K562 (cell line): ENCODE results near the gene PARD6B. TPM values are rescaled to one million over a fixed set of nuclear protein-coding genes. Genes with fewer than 3 reads are reported as not detected.

Experiments used
- ADNP ChIP-seq: fragments of 200-800 bp; sonication (Bioruptor generic); IDR thresholded peaks from 2 replicates; pipeline ENCODE4 v1.6.1; 2016; ENCODE audit warnings: missing genetic modification characterization, missing compliant biosample characterization
- FOXK2 ChIP-seq, 2 experiments: fragments of 450-650 bp; IDR thresholded peaks in 1 of 2; conservative IDR thresholded peaks in 1 of 2; 2 replicates each; pipeline ENCODE4 v1.6.1; 2016; ENCODE audit warnings: low read depth in 2 of 2, mild to moderate bottlenecking in 1 of 2
- JUND ChIP-seq, 2 experiments: IDR thresholded peaks; 2 replicates in 1 of 2; 3 replicates in 1 of 2; pipeline ENCODE4 v1.6.1; 2011; ENCODE audit warnings: borderline replicate concordance in 2 of 2, low read depth in 2 of 2, low read length in 2 of 2, improper control_type of control experiment in 1 of 2, missing biosample characterization in 1 of 2, missing genetic modification characterization in 1 of 2, missing genetic modification reagents in 1 of 2
- POLR2G ChIP-seq: fragments of 200-400 bp; formaldehyde crosslinking; IDR thresholded peaks from 2 replicates; pipeline ENCODE4 v1.6.1; 2017; ENCODE audit warnings: low read depth, mild to moderate bottlenecking, antibody characterized with exemption, low read length, moderate library complexity
- REST ChIP-seq, 2 experiments: fragments of 450-650 bp; formaldehyde crosslinking in 1 of 2; IDR thresholded peaks; 2 replicates each; pipeline versions ENCODE4 v1.4.0 to v1.6.1; 2014 to 2020; ENCODE audit warnings: mild to moderate bottlenecking in 2 of 2, borderline replicate concordance in 1 of 2, low read depth in 1 of 2
- SRF ChIP-seq, 2 experiments: fragments of 250-450, 450-650 bp in 1 of 2; sonication (Bioruptor Pico) in 1 of 2; sonication (generic) in 1 of 2; formaldehyde crosslinking; IDR thresholded peaks; 2 replicates each; pipeline versions ENCODE4 v1.5.0 to v1.5.1; 2020 to 2022; ENCODE audit warnings: mild to moderate bottlenecking in 1 of 2, missing genetic modification reagents in 1 of 2
- TCF3 ChIP-seq: sonication (generic); formaldehyde crosslinking; IDR thresholded peaks from 2 replicates; pipeline ENCODE4 v1.4.0; 2020; ENCODE audit warnings: mild to moderate bottlenecking, missing genetic modification reagents
- ZEB2 ChIP-seq: fragments of 450-650 bp; IDR thresholded peaks from 2 replicates; pipeline ENCODE4 v1.6.1; 2016
- ZKSCAN8 ChIP-seq: fragments of 200-800 bp; sonication (Bioruptor generic); IDR thresholded peaks from 2 replicates; pipeline ENCODE4 v1.6.1; 2016; ENCODE audit warnings: missing genetic modification characterization, missing compliant biosample characterization
- ZNF431 ChIP-seq: sonication (generic); formaldehyde crosslinking; IDR thresholded peaks from 2 replicates; pipeline ENCODE4 v1.8.0; 2022; ENCODE audit warnings: mild to moderate bottlenecking, missing genetic modification reagents
- ZNF668 ChIP-seq: fragments of 250-450 bp; sonication (Bioruptor Pico); IDR thresholded peaks from 2 replicates; pipeline ENCODE4 v1.8.0; 2022; ENCODE audit warnings: mild to moderate bottlenecking, inconsistent platforms
- ZNF785 ChIP-seq: fragments of 250-450 bp; sonication (Bioruptor Pico); IDR thresholded peaks from 2 replicates; pipeline ENCODE4 v1.4.0; 2020; ENCODE audit warnings: mild to moderate bottlenecking
- polyA plus RNA-seq, 8 experiments: library from polyadenylated mRNA; depleted of rRNA in 4 of 8; stranded (reverse) in 5 of 8; unstranded in 3 of 8; fragments of >200 nt; fragmentation: Nextera tagmentation in 2 of 8; fragmentation: Illumina TruSeq in 1 of 8; extraction: Ambion mirVana in 2 of 8; extraction: Trizol in 1 of 8; gene quantifications; 2 replicates each; pipeline versions ENCODE4 v1.2.1 to v1.2.3, GENCODE V29; 2011 to 2014; ENCODE audit warnings: inconsistent platforms in 1 of 8, missing spikeins in 1 of 8
- total RNA-seq, 7 experiments: library from RNA; depleted of rRNA in 6 of 7; stranded (reverse); fragments of >200 nt in 6 of 7; fragmentation: Illumina TruSeq in 2 of 7; extraction: Trizol in 2 of 7; gene quantifications; 2 replicates each; pipeline versions ENCODE4 v1.2.1 to v1.2.3, GENCODE V29; 2011 to 2021; ENCODE audit warnings: low replicate concordance in 1 of 7
- TF ChIP-seq, protein P1 (sequence below): fragments of 250-450 bp; sonication (Bioruptor Pico); IDR thresholded peaks from 2 replicates; pipeline ENCODE4 v1.4.0; 2020

The PARD6B gene
- total and polyA plus RNA-seq, 9 of the 15 experiments (the other 6 are each of a cell fraction or from before 2014, with no cell fraction given): 1.7 to 12.3 (median 5.5) TPM

DNA sequence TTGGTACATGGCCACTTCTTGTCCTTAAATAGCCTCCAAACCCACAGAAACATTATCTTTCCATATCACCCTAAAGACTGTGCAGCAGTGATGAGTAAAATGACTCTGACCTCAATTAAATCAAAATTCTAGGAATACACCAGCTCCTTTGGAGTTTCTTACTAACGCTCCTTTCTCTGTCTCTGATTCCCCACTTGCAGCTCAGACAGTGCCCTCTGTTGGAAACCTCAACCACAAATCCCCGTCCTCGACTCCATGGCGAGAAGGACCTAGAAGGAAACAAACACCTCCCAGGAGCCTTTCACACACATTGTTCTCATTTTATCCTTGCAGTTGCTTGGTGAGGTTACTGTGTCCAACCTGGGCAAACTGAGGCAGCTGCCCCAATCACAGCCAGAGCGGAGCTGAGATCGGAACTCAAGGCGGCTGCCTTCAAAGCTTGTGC, 17.7 kb upstream of the PARD6B start (continued):
- TF ChIP-seq REST (IDR thresholded peaks at IDR 0.05; ENCODE audit: borderline replicate concordance) (peak; percentile 77; the same call in 1 of the 2 replicates), REST (CRISPR knock-in tag; IDR thresholded peaks at IDR 0.05; ENCODE audit: low read depth) (no peak), ZNF785 (no peak), SRF (CRISPR knock-in tag; IDR thresholded peaks at IDR 0.05) (peak in 1 of 2 experiments; percentile 43; a peak in 1 of 4 replicates), ADNP (0 out of 2 replicates have a peak, but pooled peaks have one; percentile 8), ZNF668 (CRISPR knock-in tag) (no peak), ZEB2 (0 out of 2 replicates have a peak, but pooled peaks have one; percentile 34), TCF3 (peak; percentile 71), ZKSCAN8 (CRISPR knock-in tag) (no peak), JUND (IDR thresholded peaks at IDR 0.05; ENCODE audit: borderline replicate concordance, low read depth, low read length) (peak; percentile 36; the same call in 1 of the 2 replicates), JUND (tag; IDR thresholded peaks at IDR 0.05; ENCODE audit: borderline replicate concordance, low read depth, low read length) (peak; percentile 41; the same call in 1 of the 3 replicates), FOXK2 (conservative IDR thresholded peaks at IDR 0.05 in 1 of 2, IDR thresholded peaks at IDR 0.05 in 1 of 2; ENCODE audit: low read depth in 2 of 2) (0 out of 4 replicates have a peak, but pooled peaks of 1 of the 2 experiments have one; percentile 4), ZNF431 (CRISPR knock-in tag) (no peak), POLR2G (no peak)
- TF ChIP-seq, protein P1, sequence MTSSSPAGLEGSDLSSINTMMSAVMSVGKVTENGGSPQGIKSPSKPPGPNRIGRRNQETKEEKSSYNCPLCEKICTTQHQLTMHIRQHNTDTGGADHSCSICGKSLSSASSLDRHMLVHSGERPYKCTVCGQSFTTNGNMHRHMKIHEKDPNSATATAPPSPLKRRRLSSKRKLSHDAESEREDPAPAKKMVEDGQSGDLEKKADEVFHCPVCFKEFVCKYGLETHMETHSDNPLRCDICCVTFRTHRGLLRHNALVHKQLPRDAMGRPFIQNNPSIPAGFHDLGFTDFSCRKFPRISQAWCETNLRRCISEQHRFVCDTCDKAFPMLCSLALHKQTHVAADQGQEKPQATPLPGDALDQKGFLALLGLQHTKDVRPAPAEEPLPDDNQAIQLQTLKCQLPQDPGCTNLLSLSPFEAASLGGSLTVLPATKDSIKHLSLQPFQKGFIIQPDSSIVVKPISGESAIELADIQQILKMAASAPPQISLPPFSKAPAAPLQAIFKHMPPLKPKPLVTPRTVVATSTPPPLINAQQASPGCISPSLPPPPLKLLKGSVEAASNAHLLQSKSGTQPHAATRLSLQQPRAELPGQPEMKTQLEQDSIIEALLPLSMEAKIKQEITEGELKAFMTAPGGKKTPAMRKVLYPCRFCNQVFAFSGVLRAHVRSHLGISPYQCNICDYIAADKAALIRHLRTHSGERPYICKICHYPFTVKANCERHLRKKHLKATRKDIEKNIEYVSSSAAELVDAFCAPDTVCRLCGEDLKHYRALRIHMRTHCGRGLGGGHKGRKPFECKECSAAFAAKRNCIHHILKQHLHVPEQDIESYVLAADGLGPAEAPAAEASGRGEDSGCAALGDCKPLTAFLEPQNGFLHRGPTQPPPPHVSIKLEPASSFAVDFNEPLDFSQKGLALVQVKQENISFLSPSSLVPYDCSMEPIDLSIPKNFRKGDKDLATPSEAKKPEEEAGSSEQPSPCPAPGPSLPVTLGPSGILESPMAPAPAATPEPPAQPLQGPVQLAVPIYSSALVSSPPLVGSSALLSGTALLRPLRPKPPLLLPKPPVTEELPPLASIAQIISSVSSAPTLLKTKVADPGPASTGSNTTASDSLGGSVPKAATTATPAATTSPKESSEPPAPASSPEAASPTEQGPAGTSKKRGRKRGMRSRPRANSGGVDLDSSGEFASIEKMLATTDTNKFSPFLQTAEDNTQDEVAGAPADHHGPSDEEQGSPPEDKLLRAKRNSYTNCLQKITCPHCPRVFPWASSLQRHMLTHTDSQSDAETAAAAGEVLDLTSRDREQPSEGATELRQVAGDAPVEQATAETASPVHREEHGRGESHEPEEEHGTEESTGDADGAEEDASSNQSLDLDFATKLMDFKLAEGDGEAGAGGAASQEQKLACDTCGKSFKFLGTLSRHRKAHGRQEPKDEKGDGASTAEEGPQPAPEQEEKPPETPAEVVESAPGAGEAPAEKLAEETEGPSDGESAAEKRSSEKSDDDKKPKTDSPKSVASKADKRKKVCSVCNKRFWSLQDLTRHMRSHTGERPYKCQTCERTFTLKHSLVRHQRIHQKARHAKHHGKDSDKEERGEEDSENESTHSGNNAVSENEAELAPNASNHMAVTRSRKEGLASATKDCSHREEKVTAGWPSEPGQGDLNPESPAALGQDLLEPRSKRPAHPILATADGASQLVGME (CRISPR knock-in tag): no peak
